Measurements from ENCODE around the gene CDH22. TPM values are rescaled to one million over a fixed set of nuclear protein-coding genes. Genes with fewer than 3 reads are reported as not detected.

Gene CDH22
- total and polyA plus RNA-seq, 2 experiments from 2014 or later, result 0.08 to 0.10 TPM

DNA sequence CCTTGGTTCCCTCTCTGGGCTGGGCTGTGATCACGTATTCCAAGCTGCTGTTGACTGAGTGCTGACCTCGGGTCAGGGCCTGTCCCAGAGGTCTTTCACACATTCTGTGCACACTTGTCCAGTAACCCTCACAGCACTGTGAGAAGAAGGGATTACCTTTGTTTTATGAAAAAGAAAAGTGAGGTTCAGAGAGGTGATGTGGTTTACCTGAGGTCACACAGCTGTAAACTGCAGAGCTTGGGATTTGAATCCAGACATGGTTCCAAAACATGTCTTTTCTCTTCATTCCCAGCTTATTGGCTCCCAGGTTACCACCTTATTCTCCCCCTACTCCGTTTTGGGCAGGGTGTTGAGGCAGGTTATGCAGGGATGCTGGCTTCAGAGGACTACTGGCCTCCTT lies 28.4 kb upstream of the CDH22 start:
- Histone ChIP-seq H3K4me3 (no peak overlapping the region), H2AFZ (no peak overlapping the region), H3K9me2 (ENCODE audit: insufficient read depth) (no peaks in the 10 kb centered on the region), H3K79me2 (replicated peaks; ENCODE audit: insufficient read depth) (no peaks in the 10 kb centered on the region), H3K27ac (ENCODE audit: low read depth) (no peak overlapping the region), H3K27me3 (ENCODE audit: insufficient read depth) (no peaks in the 10 kb centered on the region), H4K20me1 (replicated peaks; ENCODE audit: insufficient read depth) (no peaks in the 10 kb centered on the region), H3K36me3 (ENCODE audit: insufficient read depth) (no peaks in the 10 kb centered on the region), H3F3A (replicated peaks; ENCODE audit: low read depth) (no peaks in the 10 kb centered on the region), H3K4me1 (ENCODE audit: insufficient read depth) (peaks cover 7% of the 10 kb centered on the region; the same call in 1 of the 2 replicates), H3K4me2 (no peak overlapping the region)
- peaks cover 10% of the 10 kb centered on the region for H3K27me3 Mint-ChIP-seq (ENCODE audit: insufficient read depth, low read depth, poor library complexity)
- no peak for ATAC-seq
- DNase-seq (ENCODE audit: low spot score), result no peak
- H3K4me1 Mint-ChIP-seq, result peaks cover 28% of the 10 kb centered on the region
- TF ChIP-seq EZH2phosphoT487 (IDR thresholded peaks at IDR 0.05; ENCODE audit: unreplicated experiment) (no peak), EZH2 (IDR thresholded peaks at IDR 0.05; ENCODE audit: low read depth, unreplicated experiment) (no peak), ZNF331 (CRISPR knock-in tag; IDR thresholded peaks at IDR 0.05; ENCODE audit: low read depth) (no peak), CREB1 (CRISPR knock-in tag; IDR thresholded peaks at IDR 0.05; ENCODE audit: low read depth) (no peak), NANOG (IDR thresholded peaks at IDR 0.05; ENCODE audit: borderline replicate concordance) (no peak), STAT1 (IDR thresholded peaks at IDR 0.05; ENCODE audit: unreplicated experiment) (no peak)
- TF ChIP-seq, protein P1, sequence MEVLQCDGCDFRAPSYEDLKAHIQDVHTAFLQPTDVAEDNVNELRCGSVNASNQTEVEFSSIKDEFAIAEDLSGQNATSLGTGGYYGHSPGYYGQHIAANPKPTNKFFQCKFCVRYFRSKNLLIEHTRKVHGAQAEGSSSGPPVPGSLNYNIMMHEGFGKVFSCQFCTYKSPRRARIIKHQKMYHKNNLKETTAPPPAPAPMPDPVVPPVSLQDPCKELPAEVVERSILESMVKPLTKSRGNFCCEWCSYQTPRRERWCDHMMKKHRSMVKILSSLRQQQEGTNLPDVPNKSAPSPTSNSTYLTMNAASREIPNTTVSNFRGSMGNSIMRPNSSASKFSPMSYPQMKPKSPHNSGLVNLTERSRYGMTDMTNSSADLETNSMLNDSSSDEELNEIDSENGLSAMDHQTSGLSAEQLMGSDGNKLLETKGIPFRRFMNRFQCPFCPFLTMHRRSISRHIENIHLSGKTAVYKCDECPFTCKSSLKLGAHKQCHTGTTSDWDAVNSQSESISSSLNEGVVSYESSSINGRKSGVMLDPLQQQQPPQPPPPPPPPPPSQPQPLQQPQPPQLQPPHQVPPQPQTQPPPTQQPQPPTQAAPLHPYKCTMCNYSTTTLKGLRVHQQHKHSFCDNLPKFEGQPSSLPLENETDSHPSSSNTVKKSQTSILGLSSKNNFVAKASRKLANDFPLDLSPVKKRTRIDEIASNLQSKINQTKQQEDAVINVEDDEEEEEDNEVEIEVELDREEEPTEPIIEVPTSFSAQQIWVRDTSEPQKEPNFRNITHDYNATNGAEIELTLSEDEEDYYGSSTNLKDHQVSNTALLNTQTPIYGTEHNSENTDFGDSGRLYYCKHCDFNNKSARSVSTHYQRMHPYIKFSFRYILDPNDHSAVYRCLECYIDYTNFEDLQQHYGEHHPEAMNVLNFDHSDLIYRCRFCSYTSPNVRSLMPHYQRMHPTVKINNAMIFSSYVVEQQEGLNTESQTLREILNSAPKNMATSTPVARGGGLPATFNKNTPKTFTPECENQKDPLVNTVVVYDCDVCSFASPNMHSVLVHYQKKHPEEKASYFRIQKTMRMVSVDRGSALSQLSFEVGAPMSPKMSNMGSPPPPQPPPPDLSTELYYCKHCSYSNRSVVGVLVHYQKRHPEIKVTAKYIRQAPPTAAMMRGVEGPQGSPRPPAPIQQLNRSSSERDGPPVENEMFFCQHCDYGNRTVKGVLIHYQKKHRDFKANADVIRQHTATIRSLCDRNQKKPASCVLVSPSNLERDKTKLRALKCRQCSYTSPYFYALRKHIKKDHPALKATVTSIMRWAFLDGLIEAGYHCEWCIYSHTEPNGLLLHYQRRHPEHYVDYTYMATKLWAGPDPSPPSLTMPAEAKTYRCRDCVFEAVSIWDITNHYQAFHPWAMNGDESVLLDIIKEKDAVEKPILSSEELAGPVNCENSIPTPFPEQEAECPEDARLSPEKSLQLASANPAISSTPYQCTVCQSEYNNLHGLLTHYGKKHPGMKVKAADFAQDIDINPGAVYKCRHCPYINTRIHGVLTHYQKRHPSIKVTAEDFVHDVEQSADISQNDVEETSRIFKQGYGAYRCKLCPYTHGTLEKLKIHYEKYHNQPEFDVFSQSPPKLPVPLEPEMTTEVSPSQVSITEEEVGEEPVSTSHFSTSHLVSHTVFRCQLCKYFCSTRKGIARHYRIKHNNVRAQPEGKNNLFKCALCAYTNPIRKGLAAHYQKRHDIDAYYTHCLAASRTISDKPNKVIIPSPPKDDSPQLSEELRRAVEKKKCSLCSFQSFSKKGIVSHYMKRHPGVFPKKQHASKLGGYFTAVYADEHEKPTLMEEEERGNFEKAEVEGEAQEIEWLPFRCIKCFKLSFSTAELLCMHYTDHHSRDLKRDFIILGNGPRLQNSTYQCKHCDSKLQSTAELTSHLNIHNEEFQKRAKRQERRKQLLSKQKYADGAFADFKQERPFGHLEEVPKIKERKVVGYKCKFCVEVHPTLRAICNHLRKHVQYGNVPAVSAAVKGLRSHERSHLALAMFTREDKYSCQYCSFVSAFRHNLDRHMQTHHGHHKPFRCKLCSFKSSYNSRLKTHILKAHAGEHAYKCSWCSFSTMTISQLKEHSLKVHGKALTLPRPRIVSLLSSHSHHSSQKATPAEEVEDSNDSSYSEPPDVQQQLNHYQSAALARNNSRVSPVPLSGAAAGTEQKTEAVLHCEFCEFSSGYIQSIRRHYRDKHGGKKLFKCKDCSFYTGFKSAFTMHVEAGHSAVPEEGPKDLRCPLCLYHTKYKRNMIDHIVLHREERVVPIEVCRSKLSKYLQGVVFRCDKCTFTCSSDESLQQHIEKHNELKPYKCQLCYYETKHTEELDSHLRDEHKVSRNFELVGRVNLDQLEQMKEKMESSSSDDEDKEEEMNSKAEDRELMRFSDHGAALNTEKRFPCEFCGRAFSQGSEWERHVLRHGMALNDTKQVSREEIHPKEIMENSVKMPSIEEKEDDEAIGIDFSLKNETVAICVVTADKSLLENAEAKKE (CRISPR knock-in tag; IDR thresholded peaks at IDR 0.05), result no peak
- TF ChIP-seq, protein P2, sequence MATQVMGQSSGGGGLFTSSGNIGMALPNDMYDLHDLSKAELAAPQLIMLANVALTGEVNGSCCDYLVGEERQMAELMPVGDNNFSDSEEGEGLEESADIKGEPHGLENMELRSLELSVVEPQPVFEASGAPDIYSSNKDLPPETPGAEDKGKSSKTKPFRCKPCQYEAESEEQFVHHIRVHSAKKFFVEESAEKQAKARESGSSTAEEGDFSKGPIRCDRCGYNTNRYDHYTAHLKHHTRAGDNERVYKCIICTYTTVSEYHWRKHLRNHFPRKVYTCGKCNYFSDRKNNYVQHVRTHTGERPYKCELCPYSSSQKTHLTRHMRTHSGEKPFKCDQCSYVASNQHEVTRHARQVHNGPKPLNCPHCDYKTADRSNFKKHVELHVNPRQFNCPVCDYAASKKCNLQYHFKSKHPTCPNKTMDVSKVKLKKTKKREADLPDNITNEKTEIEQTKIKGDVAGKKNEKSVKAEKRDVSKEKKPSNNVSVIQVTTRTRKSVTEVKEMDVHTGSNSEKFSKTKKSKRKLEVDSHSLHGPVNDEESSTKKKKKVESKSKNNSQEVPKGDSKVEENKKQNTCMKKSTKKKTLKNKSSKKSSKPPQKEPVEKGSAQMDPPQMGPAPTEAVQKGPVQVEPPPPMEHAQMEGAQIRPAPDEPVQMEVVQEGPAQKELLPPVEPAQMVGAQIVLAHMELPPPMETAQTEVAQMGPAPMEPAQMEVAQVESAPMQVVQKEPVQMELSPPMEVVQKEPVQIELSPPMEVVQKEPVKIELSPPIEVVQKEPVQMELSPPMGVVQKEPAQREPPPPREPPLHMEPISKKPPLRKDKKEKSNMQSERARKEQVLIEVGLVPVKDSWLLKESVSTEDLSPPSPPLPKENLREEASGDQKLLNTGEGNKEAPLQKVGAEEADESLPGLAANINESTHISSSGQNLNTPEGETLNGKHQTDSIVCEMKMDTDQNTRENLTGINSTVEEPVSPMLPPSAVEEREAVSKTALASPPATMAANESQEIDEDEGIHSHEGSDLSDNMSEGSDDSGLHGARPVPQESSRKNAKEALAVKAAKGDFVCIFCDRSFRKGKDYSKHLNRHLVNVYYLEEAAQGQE (IDR thresholded peaks at IDR 0.05; ENCODE audit: unreplicated experiment), result no peak
- no peak overlapping the region for H3K4me3 Mint-ChIP-seq
- no peaks in the 10 kb centered on the region for H3K9me3 Mint-ChIP-seq
- no peaks in the 10 kb centered on the region for H3K36me3 Mint-ChIP-seq (ENCODE audit: low read depth)
- no peak overlapping the region for H3K27ac Mint-ChIP-seq

All from GM23338 (cell line).